T follicular helper cell (primary cell): Measurements from ENCODE around the gene KLHL17.
"Not testable (repeated sequence)": the region's sequence is repeated elsewhere in the genome, so short reads cannot be mapped to it uniquely, and the experiment has no call there.

Source experiments
- DNase-seq: peaks from one replicate; pipeline ENCODE4 v3.0.0-alpha.2; 2020; ENCODE audit warnings: low read depth

Gene KLHL17

DNA sequence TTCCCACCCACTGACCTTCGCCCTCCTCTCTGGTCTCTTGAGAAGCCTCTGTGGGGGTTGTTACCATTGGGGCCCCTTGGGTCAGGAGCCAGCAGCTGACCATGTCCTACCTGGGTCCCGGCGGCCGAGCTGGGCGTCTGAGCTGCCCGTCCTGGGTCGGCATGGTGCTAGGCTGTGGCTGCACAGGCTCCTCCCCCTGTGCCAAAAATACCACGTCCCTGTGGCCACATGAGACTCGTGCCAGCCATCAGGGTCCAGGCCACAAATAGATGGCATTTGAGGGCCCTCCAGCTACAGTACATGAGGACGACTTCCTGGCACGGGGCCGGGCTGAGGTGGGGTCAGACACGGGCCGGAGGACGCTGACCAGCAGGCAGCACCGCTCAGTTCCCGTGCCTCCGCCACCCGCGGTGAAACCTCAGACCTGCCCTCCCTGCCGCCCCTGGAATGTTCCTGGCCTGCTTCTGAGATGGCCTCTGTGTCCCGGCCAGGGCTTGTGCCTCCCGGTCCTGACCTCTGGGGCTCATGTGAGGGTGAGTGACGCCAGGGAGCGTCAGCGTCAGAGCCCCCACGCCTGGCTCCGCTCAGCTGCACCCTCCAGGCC is 21.7 kb downstream of the KLHL17 start, which contains the start of gene PERM1:
Gene PERM1, minus strand, starts transcription at position 139 of the 604 bp plus-strand sequence. CDS start 1,064 bp downstream, outside the sequence.
- no peak for DNase-seq

DNA sequence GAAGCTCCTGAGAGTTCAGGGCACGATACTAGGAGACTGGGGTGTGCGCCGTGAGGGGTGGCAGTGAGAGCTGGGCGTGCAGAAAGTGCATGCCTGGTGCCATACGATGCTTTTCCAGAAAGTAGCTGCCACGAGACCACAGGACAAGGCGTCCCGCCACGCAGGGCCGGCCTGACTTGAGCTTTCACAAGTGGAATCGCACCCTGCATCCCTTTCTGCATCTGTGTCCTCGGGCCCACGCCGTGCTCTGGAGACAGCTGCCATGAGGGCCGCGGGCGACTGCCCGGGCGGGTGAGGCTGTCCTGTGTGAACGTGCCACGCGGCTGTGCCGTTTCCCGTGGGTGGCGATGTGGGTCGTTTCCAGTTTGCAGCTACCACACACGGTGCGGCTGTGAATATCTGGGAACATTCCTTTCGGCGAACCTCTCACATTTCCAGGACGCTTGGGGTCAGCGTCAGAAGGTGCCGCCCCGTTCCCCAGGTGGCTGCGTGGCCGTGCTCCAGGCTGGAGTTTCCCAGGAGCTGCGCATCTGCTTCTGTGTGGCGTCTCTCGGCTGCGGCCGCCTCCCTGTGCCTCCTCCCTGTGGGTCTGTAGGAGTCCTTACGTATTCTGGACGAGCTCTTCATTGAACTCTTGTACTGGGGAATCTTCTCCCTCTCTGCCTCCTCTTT is 22.5 kb downstream of the KLHL17 start:
- no peak for DNase-seq

GRCh38 chr1:983798-984475 is 23.6 kb downstream of the KLHL17 start:
- DNase-seq, result peak; percentile 40

DNA sequence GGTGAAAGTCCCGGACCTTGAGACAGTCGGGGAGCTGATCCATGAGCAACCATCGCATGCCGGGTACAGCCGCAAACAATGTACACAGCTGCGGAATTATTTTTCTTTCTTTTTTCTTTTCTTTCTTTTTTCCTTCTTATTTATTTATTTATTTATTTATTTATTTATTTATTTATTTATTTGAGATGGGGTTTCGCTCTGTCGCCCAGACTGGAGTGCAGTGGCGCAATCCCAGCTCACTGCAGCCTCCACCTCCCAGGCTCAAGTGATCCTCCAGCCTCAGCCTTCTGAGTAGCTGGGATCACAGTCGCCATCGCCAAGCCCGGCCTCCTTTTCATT is 24.1 kb downstream of the KLHL17 start:
- DNase-seq, result no peak

DNA sequence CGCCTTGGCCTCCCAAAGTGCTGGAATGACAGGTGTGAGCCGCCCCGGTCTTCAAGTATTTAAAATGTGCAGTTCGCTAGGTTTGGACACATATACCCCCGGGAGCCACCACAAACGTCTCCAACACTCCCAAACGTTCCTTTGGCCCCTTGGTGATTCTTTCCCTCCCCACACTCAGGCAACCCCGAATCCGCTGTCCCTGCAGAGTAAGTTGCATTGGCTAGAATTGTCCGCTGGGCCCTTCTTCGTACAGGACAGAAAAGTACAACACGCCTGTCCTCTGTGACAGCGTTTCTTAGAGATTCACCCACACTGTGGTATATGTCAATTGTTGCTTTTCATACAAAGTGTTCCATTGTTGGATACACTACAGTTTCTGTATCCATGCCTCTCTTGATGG is 24.7 kb downstream of the KLHL17 start:
- no peak for DNase-seq

DNA sequence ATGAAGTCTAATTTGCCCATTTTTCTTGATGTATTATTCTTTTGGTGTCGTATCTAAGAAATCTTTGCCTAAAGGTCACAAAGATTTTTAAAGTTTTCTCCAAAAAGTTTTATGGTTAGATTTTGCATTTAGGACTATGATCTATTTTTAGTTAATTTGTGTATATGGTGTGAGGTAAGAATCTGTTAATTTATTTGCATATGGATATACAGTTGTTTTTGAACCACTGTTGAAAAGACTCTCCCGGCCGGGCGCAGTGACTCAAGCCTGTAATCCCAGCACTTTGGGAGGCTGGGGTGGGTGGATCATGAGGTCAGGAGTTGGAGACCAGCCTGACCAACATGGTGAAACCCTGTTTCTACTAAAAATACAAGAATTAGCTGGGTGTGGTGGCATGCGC is 27.7 kb downstream of the KLHL17 start:
- not testable (repeated sequence) for DNase-seq

- DNase-seq, result not testable (repeated sequence)
Observed at GRCh38 chr1:991275-991674, 30.9 kb downstream of the KLHL17 start.

DNA sequence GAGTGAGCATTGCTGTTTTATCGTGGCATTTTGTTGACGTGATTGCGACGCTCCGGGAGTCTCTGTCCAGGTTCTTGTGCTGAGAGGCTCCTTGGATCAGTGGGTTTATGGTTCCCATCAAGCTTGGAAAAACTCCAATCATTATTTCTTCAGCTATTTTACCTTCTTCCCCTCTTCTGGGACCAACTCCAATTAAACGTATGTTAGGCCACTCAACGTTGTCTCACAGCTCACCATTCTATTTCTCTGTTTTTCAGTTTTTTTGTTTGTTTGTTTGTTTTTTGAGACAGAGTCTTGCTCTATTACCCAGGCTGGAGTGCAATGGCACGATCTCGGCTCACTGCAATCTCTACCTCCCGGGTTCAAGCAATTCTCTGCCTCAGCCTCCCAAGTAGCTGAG is 31.5 kb downstream of the KLHL17 start:
- DNase-seq, result no peak

DNA sequence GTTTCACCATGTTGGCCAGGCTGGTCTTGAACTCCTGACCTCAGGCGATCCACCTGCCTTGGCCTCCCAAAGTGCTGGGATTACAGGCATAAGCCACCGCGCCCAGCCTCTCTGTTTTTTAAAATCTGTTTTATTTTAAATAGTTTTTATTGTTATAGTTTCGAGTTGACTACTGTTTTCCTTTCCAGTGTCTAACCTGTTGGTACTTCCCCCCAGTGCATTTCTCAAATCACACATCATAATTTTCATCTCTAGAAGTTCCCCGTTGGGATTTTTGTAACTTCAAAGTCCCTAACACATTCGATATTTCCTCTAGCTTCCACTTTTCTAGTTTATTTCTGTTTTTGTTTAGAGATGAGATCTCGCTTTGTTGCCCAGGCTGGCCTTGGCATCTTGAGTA is 32.0 kb downstream of the KLHL17 start:
- DNase-seq, result no peak

- no peak for DNase-seq
Observed at GRCh38 chr1:993379-993995, 33.1 kb downstream of the KLHL17 start.

DNA sequence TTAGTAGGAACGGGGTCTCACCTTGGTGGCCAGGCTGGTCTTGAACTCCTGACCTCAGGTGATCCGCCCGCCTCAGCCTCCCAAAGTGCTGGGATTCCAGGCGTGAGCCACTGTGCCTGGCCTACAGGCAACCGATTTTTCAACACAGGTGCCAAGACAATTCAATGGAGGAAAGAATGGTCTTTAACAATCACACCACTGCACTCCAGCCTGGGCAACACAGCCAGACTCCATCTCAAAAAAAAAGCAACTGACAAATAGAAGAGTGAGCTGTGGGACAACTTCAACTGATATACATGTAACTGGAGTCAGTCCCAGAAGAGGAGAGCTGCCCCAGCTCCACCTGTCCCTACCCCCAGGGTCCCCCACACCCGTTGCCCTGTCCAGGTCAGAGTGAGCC is 34.2 kb downstream of the KLHL17 start:
- DNase-seq, result not testable (repeated sequence)

GRCh38 chr1:995665-996633 is 35.6 kb downstream of the KLHL17 start:
- DNase-seq, result no peak

- DNase-seq, result no peak
Observed at GRCh38 chr1:996851-997712, 36.7 kb downstream of the KLHL17 start.

- no peak for DNase-seq
Observed at GRCh38 chr1:997713-997992, 37.3 kb downstream of the KLHL17 start.

GRCh38 chr1:997993-998744 is 37.8 kb downstream of the KLHL17 start:
- no peak for DNase-seq

DNA sequence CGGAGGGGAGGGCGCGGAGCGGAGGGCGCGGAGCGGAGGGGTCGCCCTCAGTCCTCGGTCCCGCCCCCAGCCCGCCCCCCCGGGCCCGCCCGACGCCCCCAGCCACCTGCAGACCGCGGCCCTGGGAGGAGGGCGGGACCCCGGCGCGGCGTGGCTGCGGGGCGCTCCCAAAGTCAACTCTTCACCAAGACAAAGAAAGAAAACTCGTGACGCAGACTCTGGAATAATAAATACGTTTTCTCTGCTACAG is 38.3 kb downstream of the KLHL17 start:
- no peak for DNase-seq

DNA sequence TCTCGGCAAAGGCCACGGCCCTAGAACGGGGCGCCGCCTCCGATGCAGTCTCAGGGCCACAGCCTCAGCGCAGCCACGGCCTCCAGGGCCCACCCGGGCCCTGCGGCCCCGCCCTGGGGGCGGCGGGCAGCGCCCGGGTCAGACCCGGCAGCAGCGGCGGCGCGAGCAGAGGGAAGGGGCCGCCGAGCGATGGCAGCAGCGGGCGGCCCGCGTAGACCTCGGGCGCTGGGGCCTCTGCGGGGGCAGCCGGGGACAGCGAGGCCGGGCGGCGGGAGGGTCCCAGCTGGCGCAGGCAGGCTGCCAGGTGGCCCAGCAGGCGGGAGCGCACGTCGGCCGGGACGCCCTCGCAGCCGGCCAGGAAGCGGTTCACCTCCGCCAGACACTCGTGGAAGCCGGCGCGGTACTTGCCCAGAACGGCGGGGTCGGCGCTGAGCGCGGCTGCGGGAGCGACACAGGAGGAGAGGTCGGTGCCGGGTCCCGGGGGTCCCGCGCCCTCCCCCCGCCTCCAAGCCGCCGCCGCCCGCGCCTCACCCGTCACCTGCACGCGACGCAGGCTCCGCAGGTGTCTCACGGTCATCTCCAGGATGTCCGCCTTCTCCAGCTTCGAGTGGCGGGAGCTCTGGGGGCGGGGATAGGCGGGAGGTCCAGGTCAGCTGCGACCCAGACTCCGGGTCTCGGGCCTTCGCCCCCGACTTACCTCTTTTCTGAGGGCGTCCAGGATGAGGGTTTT is 38.8 kb downstream of the KLHL17 start:
- no peak for DNase-seq

DNA sequence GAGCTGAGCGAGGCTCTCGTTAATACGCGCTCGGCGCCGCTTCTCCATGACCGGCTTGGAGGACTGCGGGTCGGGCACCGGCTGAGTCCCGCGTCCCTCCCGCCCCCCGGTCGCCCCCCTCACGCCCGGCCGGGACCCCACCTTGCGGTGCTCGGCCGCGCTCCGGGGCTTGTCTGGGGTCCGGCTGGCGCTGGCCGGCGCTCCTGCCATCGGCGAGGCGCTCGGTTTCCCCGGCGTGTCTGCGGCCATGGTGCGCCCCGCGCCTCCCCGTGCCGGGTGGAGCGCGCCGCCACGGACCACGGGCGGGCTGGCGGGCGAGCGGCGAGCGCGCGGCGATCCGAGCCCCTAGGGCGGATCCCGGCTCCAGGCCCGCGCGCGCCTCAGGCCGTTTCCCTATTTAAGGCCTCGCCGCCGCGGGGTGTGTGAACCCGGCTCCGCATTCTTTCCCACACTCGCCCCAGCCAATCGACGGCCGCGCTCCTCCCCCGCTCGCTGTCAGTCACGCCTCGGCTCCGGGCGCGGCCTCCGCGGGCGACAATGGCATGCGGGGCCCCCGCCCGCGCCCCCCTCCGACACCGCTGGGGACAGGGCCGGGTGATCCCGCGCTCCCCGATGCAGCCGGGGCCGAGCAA is 39.5 kb downstream of the KLHL17 start, which contains the start of gene HES4:
Gene HES4, minus strand, starts transcription at position 373 of the 632 bp plus-strand sequence. Its CDS starts 124 bp downstream, at position 249.
- peak; percentile 55 for DNase-seq

DNA sequence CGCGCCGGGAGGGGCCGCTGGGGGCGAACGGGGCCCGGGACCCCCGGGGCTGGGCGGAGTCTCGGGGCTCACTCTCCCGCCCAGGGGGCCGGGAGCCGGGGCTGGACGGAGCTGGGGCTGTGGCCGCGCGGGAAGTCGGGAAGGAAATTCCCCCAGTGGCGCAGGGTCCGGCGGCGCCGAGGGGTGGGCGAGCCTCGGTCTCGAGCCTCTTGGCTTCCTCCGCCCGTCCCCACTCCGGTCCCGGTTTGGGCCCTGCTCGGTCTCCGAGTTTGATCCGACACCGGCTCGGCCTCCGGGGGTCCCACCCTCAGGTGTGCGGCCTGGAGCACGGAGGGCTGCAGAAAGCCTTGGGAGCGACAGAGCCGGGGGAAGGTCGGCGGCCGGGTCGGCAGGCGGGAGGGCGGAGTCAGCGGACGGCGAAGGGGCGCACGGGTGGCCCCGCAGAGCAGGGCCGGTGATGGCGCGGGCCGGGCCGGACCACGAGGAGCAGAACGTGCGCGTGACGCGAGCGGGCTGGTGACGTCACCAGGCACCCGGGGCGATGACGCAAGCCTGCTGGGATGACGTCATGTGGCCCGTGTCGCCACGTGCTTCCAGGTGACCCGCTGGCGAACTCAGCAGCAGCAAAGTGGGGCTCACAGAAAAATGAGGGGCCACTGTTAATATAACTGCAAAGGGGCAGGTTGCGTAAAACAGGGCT is 40.1 kb downstream of the KLHL17 start:
- DNase-seq, result peak; percentile 69
